GM11168 (cell line): ENCODE data around the gene C2orf42.
"Not testable (repeated sequence)": the region's sequence is repeated elsewhere in the genome, so short reads cannot be mapped to it uniquely, and the experiment has no call there.

Experiments used
- in situ Hi-C: fragments of 300-500 bp; cut with MboI; formaldehyde crosslinking; loops from one replicate; pipeline ENCODE4 v1.12.0; 2022; ENCODE audit warnings: low sequenced_read_pairs; ENCODE audit not compliant: unreplicated experiment

C2orf42 gene

GRCh38 chr2:70133491-70134322 is 57.1 kb downstream of the C2orf42 start:
- in situ Hi-C loops: no loop called here

GRCh38 chr2:70133127-70133452 is 57.7 kb downstream of the C2orf42 start:
- in situ Hi-C loops: no loop called here

- in situ Hi-C loops: no loop called here
Measured at GRCh38 chr2:70132244-70133126, 58.3 kb downstream of the C2orf42 start.

- in situ Hi-C loops: not testable (repeated sequence)
Measured at GRCh38 chr2:70131344-70132143, 59.3 kb downstream of the C2orf42 start.

GRCh38 chr2:70128005-70128404 is 62.8 kb downstream of the C2orf42 start:
- in situ Hi-C loops: no loop called here

- in situ Hi-C loops: no loop called here
Measured at GRCh38 chr2:70126413-70126812, 64.4 kb downstream of the C2orf42 start.

GRCh38 chr2:70125498-70125898 is 65.3 kb downstream of the C2orf42 start:
- in situ Hi-C loops: no loop called here

- in situ Hi-C loops: no loop called here
Measured at GRCh38 chr2:70124983-70125480, 65.8 kb downstream of the C2orf42 start.

- in situ Hi-C loops: no loop called here
Measured at GRCh38 chr2:70123829-70124116, 67.0 kb downstream of the C2orf42 start.

GRCh38 chr2:70123051-70123828 is 67.6 kb downstream of the C2orf42 start:
- in situ Hi-C loops: no loop called here

GRCh38 chr2:70122470-70122869 is 68.3 kb downstream of the C2orf42 start:
- in situ Hi-C loops: no loop called here

GRCh38 chr2:70121627-70122372 is 69.0 kb downstream of the C2orf42 start:
- in situ Hi-C loops: no loop called here

- in situ Hi-C loops: no loop called here
Measured at GRCh38 chr2:70118798-70119454, 71.9 kb downstream of the C2orf42 start.

GRCh38 chr2:70116936-70117552 is 73.8 kb downstream of the C2orf42 start:
- in situ Hi-C loops: no loop called here

GRCh38 chr2:70115646-70116442 is 75.0 kb downstream of the C2orf42 start:
- in situ Hi-C loops: no loop called here

GRCh38 chr2:70113359-70114070 is 77.3 kb downstream of the C2orf42 start:
- in situ Hi-C loops: no loop called here
